ENCODE measurements around the gene RNF150. TPM values are rescaled to one million over a fixed set of nuclear protein-coding genes. Genes with fewer than 3 reads are reported as not detected.

RNF150 gene
- total and polyA plus RNA-seq, 12 donors = 10.8 to 131 (median 93.3) TPM

DNA sequence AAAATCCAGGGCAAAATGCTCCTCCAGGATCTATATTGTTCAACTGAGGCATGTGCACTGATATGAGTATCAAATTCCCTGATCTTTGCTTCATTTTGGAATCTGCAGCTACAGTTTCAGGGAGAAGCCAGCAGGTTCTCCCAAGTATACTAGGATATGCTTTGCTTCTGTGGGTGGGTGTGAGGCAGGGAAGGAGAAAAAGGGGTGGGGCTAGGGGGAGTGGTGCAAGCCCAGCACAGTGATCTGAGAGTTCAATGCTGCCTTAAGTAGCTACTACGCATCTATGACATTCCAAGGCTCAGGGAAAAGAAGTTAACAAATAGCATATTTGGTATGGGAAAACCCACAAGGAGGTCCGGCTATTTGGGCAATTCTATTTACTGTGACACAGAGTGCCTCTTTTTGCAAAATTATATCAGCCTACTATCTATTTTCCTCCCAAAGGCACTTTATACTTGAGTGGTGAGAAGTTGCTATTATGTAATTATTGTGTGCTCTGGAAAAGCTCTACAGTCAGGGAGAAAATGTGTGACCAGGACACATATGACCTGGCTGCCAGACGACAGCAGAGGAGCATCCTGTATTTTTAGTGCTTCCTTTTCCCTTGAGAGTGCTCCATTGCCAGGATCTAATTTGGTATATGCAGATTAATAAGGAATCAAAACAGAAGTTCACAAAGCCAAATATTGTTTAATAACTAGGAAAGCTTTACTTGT lies 162.0 kb downstream of the RNF150 start:
- peaks cover 0 to 30% (median 19%) of the 10 kb centered on the region in 9 donors for H3K4me1 ChIP-seq
- intact Hi-C loops (cut with DNase I) = no loop called here
- H3K36me3 ChIP-seq = peaks cover 0 to 9% (median 0%) of the 10 kb centered on the region in 9 donors
- no peak for DNase-seq
- no peaks in the 10 kb centered on the region for H3K9me3 ChIP-seq
- no peak overlapping the region for H3K4me3 ChIP-seq
- WGBS, 2 donors = 30 to 32% methylated on average over 3 of the region's 3 CpGs
- peak overlapping the region in 6 of 10 donors; percentile 5 to 60 (median 35) for H3K27ac ChIP-seq
- TF ChIP-seq, protein P1, sequence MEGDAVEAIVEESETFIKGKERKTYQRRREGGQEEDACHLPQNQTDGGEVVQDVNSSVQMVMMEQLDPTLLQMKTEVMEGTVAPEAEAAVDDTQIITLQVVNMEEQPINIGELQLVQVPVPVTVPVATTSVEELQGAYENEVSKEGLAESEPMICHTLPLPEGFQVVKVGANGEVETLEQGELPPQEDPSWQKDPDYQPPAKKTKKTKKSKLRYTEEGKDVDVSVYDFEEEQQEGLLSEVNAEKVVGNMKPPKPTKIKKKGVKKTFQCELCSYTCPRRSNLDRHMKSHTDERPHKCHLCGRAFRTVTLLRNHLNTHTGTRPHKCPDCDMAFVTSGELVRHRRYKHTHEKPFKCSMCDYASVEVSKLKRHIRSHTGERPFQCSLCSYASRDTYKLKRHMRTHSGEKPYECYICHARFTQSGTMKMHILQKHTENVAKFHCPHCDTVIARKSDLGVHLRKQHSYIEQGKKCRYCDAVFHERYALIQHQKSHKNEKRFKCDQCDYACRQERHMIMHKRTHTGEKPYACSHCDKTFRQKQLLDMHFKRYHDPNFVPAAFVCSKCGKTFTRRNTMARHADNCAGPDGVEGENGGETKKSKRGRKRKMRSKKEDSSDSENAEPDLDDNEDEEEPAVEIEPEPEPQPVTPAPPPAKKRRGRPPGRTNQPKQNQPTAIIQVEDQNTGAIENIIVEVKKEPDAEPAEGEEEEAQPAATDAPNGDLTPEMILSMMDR (IDR thresholded peaks at IDR 0.05) = no peak
- peak in 7 of 8 donors; percentile 42 to 88 (median 73) for ATAC-seq
- no peaks in the 10 kb centered on the region for H3K27me3 ChIP-seq

DNA sequence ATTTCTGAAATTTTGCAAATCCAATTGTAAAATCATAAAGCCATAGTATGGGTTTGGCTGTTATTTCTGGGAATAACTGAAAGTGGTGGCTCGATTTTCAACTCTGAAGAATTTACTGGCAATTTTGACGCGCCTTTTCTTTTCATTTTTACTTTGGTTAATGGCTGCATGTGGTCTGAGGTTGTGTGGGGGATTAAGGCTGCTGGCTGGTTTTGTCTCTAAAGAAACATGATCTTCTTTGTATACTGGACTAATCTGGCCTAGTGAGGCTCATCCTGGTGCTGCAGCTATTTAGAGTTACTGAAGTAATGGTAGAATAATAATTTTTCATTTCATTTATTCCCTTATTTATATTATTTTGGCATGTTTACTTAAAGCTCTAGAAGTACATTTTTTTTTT lies 164.0 kb downstream of the RNF150 start:
- peaks cover 0 to 29% (median 19%) of the 10 kb centered on the region in 9 donors for H3K4me1 ChIP-seq
- H3K9me3 ChIP-seq = no peaks in the 10 kb centered on the region
- intact Hi-C loops (cut with DNase I) = no loop called here
- TF ChIP-seq, protein P1 (IDR thresholded peaks at IDR 0.05) = no peak
- peaks cover 0 to 9% (median 0%) of the 10 kb centered on the region in 9 donors for H3K36me3 ChIP-seq
- DNase-seq (no peak), ATAC-seq (no peak)
- 96 to 100% methylated on average over 3 of the region's 3 CpGs for WGBS, 2 donors
- no peak overlapping the region for H3K4me3 ChIP-seq
- no peaks in the 10 kb centered on the region for H3K27me3 ChIP-seq
- H3K27ac ChIP-seq = no peak overlapping the region

DNA sequence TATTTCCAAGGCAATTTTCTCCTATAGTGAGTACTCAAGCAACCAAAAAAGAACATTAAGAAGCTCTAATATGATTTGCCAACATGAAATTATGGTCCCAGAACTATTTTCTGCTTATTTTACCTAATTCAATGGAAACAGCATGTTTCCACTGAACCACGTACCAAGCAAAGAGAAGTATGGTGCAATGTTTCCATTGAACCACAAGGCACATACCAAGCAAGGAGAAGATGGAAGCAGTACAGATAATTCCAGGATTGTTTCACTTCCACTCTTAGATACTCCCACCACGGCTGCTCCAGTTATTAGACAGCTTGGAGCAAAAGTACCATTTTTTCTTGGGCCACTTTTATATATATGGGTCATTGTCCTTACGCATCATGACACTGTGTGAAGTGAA lies 164.9 kb downstream of the RNF150 start:
- Histone ChIP-seq H3K36me3 (peaks cover 0 to 9% (median 0%) of the 10 kb centered on the region in 9 donors), H3K9me3 (no peaks in the 10 kb centered on the region), H3K27me3 (no peaks in the 10 kb centered on the region), H3K27ac (no peak overlapping the region), H3K4me1 (peaks cover 0 to 29% (median 19%) of the 10 kb centered on the region in 9 donors), H3K4me3 (no peak overlapping the region)
- 65 to 91% methylated on average over 3 of the region's 3 CpGs for WGBS, 2 donors
- intact Hi-C loops (cut with DNase I) = no loop called here
- TF ChIP-seq, protein P1 (IDR thresholded peaks at IDR 0.05) = no peak
- ATAC-seq (no peak), DNase-seq (no peak)

GRCh38 chr4:140963883-140964282 lies 169.4 kb downstream of the RNF150 start:
- H3K27ac ChIP-seq = no peak overlapping the region
- no peaks in the 10 kb centered on the region for H3K9me3 ChIP-seq
- TF ChIP-seq, protein P1 (IDR thresholded peaks at IDR 0.05) = no peak
- intact Hi-C loops (cut with DNase I) = no loop called here
- H3K4me1 ChIP-seq = no peaks in the 10 kb centered on the region
- ATAC-seq = no peak
- DNase-seq = no peak
- no peak overlapping the region for H3K4me3 ChIP-seq
- H3K27me3 ChIP-seq = no peaks in the 10 kb centered on the region
- peaks cover 0 to 9% (median 0%) of the 10 kb centered on the region in 9 donors for H3K36me3 ChIP-seq
- WGBS, 2 donors = 94 to 96% methylated on average over 1 of the region's 1 CpG

Data from heart right ventricle (tissue), 16 donors.